HG02970 (cell line): ENCODE results near the gene C19orf81.

ENCODE experiments used
- ATAC-seq: cut with Tn5 transposase; IDR thresholded peaks from one replicate; pipeline ENCODE4 v1.9.1; 2021; ENCODE audit warnings: mild to moderate bottlenecking, moderate library complexity, moderate number of reproducible peaks; ENCODE audit not compliant: unreplicated experiment, low FRiP score

C19orf81 gene

GRCh38 chr19:50705422-50706019 lies 56.3 kb downstream of the C19orf81 start:
- ATAC-seq = no peak

GRCh38 chr19:50706387-50706786 lies 57.1 kb downstream of the C19orf81 start:
- no peak for ATAC-seq

GRCh38 chr19:50708179-50708879 lies 59.1 kb downstream of the C19orf81 start:
- ATAC-seq = no peak
